ENCODE measurements around the gene PRLH. TPM values are rescaled to one million over a fixed set of nuclear protein-coding genes. Genes with fewer than 3 reads are reported as not detected.

Gene PRLH
- total and polyA plus RNA-seq, 4 donors: not detected

DNA sequence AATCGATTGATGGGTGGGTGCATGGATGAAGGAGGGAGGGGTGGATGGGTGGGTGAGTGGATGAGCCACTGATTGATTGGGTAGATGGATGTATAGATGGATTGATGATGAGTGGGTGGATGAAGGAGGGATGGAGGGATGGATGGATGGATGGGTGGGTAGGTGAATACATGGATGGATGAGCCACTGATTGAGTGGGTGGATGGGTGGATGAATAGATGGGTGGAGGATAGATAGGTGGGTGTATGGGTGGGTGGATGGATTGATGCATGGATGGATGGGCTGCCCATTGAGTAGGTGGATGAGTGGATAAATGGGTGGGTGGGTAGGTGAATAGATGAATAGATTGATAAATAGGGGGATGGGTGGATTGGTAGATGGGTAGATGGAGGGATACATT lies 48.4 kb upstream of the PRLH start:
- TF ChIP-seq HNF4A (conservative IDR thresholded peaks at IDR 0.05): no peak
- TF ChIP-seq TAF1 (conservative IDR thresholded peaks at IDR 0.05): no peak
- TF ChIP-seq EGR1 (IDR thresholded peaks at IDR 0.05; ENCODE audit: low read depth in 2 of 2): no peak
- TF ChIP-seq FOXA2 (IDR thresholded peaks at IDR 0.05): no peak
- Histone ChIP-seq H3K4me1 (ENCODE audit: control insufficient read depth in 4 of 4, insufficient read depth in 4 of 4, low read length in 3 of 4) (peaks cover 4 to 41% (median 32%) of the 10 kb centered on the region in 4 donors), H3K4me3 (ENCODE audit: low read depth in 1 of 3, low read length in 3 of 3) (no peak overlapping the region), H3K27ac (ENCODE audit: low read depth in 1 of 2, low read length in 2 of 2) (no peak overlapping the region), H3K9me3 (ENCODE audit: control insufficient read depth in 4 of 4, low read length in 3 of 4) (no peaks in the 10 kb centered on the region), H3K9ac (ENCODE audit: low read depth in 1 of 2, low read length in 2 of 2) (no peak overlapping the region), H3K36me3 (ENCODE audit: control insufficient read depth in 4 of 4, insufficient read depth in 3 of 4, low read depth in 1 of 4, low read length in 3 of 4) (no peaks in the 10 kb centered on the region), H3K27me3 (ENCODE audit: control insufficient read depth in 4 of 4, insufficient read depth in 4 of 4, low read length in 3 of 4) (no peaks in the 10 kb centered on the region)
- DNase-seq (ENCODE audit: low spot score): no peak
- 82% methylated on average over 1 of the region's 1 CpG for WGBS

DNA sequence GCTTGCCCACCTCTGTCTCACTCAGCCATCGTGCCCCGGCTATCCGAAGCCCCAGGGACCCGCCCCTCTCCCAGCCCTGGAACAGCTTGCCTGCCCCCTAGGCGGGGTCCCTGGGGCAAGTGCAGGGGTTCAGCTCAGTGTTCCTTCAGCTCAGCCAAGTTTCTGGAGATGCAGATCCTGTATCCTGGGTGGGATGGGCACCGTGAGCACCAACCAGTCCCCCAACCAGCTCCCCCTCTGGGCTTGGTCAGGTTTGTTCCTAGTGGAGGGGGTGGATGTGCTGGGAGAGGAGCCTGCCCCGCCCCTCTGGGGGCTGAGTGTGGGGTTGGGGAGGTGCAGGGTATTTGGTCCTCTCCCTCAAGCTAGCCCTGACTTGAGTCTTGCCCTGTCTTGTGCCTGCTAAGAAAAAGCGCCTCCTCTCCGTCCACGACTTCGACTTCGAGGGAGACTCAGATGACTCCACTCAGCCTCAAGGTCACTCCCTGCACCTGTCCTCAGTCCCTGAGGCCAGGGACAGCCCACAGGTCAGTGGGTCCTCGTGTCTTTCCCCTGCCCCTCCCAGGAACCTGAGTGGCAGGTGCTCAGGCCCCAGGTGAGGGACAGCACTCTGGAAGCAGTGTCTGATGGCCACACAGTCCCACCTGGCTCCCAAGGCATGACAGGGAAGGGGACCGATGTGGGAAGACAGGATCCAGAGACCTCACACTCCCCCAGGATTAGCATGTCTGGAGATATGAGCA lies 46.7 kb upstream of the PRLH start:
- TF ChIP-seq TAF1 (conservative IDR thresholded peaks at IDR 0.05) (no peak), HNF4G (IDR thresholded peaks at IDR 0.05) (no peak), EGR1 (IDR thresholded peaks at IDR 0.05; ENCODE audit: low read depth in 2 of 2) (no peak), JUND (IDR thresholded peaks at IDR 0.05) (no peak), FOXA2 (IDR thresholded peaks at IDR 0.05) (no peak), RAD21 (IDR thresholded peaks at IDR 0.05) (no peak), HNF4A (conservative IDR thresholded peaks at IDR 0.05) (no peak), YY1 (IDR thresholded peaks at IDR 0.05) (no peak), FOXA1 (IDR thresholded peaks at IDR 0.05) (no peak), ATF3 (IDR thresholded peaks at IDR 0.05) (no peak), GABPA (IDR thresholded peaks at IDR 0.05 in 1 of 2, conservative IDR thresholded peaks at IDR 0.05 in 1 of 2) (no peak), NR2F2 (IDR thresholded peaks at IDR 0.05) (no peak), SP1 (IDR thresholded peaks at IDR 0.05) (no peak), RXRA (IDR thresholded peaks at IDR 0.05) (no peak)
- TF ChIP-seq, protein P1, sequence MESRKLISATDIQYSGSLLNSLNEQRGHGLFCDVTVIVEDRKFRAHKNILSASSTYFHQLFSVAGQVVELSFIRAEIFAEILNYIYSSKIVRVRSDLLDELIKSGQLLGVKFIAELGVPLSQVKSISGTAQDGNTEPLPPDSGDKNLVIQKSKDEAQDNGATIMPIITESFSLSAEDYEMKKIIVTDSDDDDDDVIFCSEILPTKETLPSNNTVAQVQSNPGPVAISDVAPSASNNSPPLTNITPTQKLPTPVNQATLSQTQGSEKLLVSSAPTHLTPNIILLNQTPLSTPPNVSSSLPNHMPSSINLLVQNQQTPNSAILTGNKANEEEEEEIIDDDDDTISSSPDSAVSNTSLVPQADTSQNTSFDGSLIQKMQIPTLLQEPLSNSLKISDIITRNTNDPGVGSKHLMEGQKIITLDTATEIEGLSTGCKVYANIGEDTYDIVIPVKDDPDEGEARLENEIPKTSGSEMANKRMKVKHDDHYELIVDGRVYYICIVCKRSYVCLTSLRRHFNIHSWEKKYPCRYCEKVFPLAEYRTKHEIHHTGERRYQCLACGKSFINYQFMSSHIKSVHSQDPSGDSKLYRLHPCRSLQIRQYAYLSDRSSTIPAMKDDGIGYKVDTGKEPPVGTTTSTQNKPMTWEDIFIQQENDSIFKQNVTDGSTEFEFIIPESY (IDR thresholded peaks at IDR 0.05): no peak
- TF ChIP-seq, protein P2, sequence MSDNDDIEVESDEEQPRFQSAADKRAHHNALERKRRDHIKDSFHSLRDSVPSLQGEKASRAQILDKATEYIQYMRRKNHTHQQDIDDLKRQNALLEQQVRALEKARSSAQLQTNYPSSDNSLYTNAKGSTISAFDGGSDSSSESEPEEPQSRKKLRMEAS (IDR thresholded peaks at IDR 0.05): no peak
- TF ChIP-seq, protein P3, sequence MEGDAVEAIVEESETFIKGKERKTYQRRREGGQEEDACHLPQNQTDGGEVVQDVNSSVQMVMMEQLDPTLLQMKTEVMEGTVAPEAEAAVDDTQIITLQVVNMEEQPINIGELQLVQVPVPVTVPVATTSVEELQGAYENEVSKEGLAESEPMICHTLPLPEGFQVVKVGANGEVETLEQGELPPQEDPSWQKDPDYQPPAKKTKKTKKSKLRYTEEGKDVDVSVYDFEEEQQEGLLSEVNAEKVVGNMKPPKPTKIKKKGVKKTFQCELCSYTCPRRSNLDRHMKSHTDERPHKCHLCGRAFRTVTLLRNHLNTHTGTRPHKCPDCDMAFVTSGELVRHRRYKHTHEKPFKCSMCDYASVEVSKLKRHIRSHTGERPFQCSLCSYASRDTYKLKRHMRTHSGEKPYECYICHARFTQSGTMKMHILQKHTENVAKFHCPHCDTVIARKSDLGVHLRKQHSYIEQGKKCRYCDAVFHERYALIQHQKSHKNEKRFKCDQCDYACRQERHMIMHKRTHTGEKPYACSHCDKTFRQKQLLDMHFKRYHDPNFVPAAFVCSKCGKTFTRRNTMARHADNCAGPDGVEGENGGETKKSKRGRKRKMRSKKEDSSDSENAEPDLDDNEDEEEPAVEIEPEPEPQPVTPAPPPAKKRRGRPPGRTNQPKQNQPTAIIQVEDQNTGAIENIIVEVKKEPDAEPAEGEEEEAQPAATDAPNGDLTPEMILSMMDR (IDR thresholded peaks at IDR 0.05; ENCODE audit: low read depth, low read length, missing input control): no peak
- TF ChIP-seq, protein P4, sequence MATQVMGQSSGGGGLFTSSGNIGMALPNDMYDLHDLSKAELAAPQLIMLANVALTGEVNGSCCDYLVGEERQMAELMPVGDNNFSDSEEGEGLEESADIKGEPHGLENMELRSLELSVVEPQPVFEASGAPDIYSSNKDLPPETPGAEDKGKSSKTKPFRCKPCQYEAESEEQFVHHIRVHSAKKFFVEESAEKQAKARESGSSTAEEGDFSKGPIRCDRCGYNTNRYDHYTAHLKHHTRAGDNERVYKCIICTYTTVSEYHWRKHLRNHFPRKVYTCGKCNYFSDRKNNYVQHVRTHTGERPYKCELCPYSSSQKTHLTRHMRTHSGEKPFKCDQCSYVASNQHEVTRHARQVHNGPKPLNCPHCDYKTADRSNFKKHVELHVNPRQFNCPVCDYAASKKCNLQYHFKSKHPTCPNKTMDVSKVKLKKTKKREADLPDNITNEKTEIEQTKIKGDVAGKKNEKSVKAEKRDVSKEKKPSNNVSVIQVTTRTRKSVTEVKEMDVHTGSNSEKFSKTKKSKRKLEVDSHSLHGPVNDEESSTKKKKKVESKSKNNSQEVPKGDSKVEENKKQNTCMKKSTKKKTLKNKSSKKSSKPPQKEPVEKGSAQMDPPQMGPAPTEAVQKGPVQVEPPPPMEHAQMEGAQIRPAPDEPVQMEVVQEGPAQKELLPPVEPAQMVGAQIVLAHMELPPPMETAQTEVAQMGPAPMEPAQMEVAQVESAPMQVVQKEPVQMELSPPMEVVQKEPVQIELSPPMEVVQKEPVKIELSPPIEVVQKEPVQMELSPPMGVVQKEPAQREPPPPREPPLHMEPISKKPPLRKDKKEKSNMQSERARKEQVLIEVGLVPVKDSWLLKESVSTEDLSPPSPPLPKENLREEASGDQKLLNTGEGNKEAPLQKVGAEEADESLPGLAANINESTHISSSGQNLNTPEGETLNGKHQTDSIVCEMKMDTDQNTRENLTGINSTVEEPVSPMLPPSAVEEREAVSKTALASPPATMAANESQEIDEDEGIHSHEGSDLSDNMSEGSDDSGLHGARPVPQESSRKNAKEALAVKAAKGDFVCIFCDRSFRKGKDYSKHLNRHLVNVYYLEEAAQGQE (IDR thresholded peaks at IDR 0.05): no peak
- Histone ChIP-seq H3K27ac (ENCODE audit: low read depth in 1 of 2, low read length in 2 of 2) (peak overlapping the region; percentile 69 to 83), H3K4me1 (ENCODE audit: control insufficient read depth in 4 of 4, insufficient read depth in 4 of 4, low read length in 3 of 4) (peaks cover 3 to 30% (median 19%) of the 10 kb centered on the region in 4 donors), H3K9ac (ENCODE audit: low read depth in 1 of 2, low read length in 2 of 2) (no peak overlapping the region), H3K4me3 (ENCODE audit: low read depth in 1 of 3, low read length in 3 of 3) (no peak overlapping the region), H3K27me3 (ENCODE audit: control insufficient read depth in 4 of 4, insufficient read depth in 4 of 4, low read length in 3 of 4) (no peaks in the 10 kb centered on the region), H3K36me3 (ENCODE audit: control insufficient read depth in 4 of 4, insufficient read depth in 3 of 4, low read depth in 1 of 4, low read length in 3 of 4) (no peaks in the 10 kb centered on the region), H3K9me3 (ENCODE audit: control insufficient read depth in 4 of 4, low read length in 3 of 4) (no peaks in the 10 kb centered on the region)
- WGBS: 88% methylated on average over 14 of the region's 14 CpGs
- no peak for DNase-seq (ENCODE audit: low spot score)

Data from liver (tissue), 9 donors.